Epidermal melanocyte (primary cell): Measurements from ENCODE around the gene DYRK1A.
"Not testable (repeated sequence)": the region's sequence is repeated elsewhere in the genome, so short reads cannot be mapped to it uniquely, and the experiment has no call there.

Source experiments
- DNase-seq: peaks from one replicate; pipeline ENCODE4 v3.0.0; 2011; ENCODE audit warnings: low spot score; ENCODE audit not compliant: insufficient read length

Gene DYRK1A

GRCh38 chr21:37549730-37550129 is 183.2 kb downstream of the DYRK1A start:
- DNase-seq = not testable (repeated sequence)

- DNase-seq = no peak
Observed at GRCh38 chr21:37550157-37550556, 183.6 kb downstream of the DYRK1A start.

GRCh38 chr21:37550618-37551330 is 184.2 kb downstream of the DYRK1A start:
- no peak for DNase-seq

GRCh38 chr21:37551331-37551992 is 184.9 kb downstream of the DYRK1A start:
- no peak for DNase-seq

GRCh38 chr21:37551993-37552355 is 185.4 kb downstream of the DYRK1A start:
- DNase-seq = no peak

GRCh38 chr21:37552496-37553029 is 186.0 kb downstream of the DYRK1A start:
- DNase-seq = no peak

GRCh38 chr21:37553078-37553481 is 186.5 kb downstream of the DYRK1A start:
- DNase-seq = no peak

- DNase-seq = no peak
Observed at GRCh38 chr21:37554661-37555379, 188.2 kb downstream of the DYRK1A start.

GRCh38 chr21:37555672-37556261 is 189.2 kb downstream of the DYRK1A start:
- no peak for DNase-seq

GRCh38 chr21:37557261-37557950 is 190.8 kb downstream of the DYRK1A start:
- DNase-seq = no peak

- no peak for DNase-seq
Observed at GRCh38 chr21:37558676-37559211, 192.2 kb downstream of the DYRK1A start.

- no peak for DNase-seq
Observed at GRCh38 chr21:37560385-37560784, 193.8 kb downstream of the DYRK1A start.

GRCh38 chr21:37561506-37561905 is 194.9 kb downstream of the DYRK1A start:
- no peak for DNase-seq

GRCh38 chr21:37561941-37562919 is 195.7 kb downstream of the DYRK1A start:
- DNase-seq = no peak

GRCh38 chr21:37562920-37563640 is 196.5 kb downstream of the DYRK1A start:
- no peak for DNase-seq

GRCh38 chr21:37563641-37564340 is 197.2 kb downstream of the DYRK1A start:
- peak; percentile 65 for DNase-seq

- no peak for DNase-seq
Observed at GRCh38 chr21:37564341-37564923, 197.9 kb downstream of the DYRK1A start.

- no peak for DNase-seq
Observed at GRCh38 chr21:37564924-37565529, 198.5 kb downstream of the DYRK1A start.
